Fibroblast of lung (primary cell): Measurements from ENCODE around the gene TMEM123.

Experiments used
- CTCF ChIP-seq, 2 donors: IDR thresholded peaks in 1 of 2; conservative IDR thresholded peaks in 1 of 2; 1 replicate in 1 of 2; 2 replicates in 1 of 2; pipeline ENCODE4 v1.5.1; 2011 to 2012; ENCODE audit warnings: low read length in 2 of 2, control low read depth in 1 of 2, inconsistent platforms in 1 of 2, low read depth in 1 of 2, mild to moderate bottlenecking in 1 of 2
- EZH2 ChIP-seq: IDR thresholded peaks from 2 replicates; pipeline ENCODE4 v1.5.1; 2012; ENCODE audit warnings: low read length, control low read depth, mild to moderate bottlenecking; ENCODE audit errors: missing control alignments

GRCh38 chr11:102411142-102411541 is 41.4 kb downstream of the TMEM123 start:
- TF ChIP-seq CTCF (conservative IDR thresholded peaks at IDR 0.05 in 1 of 2, IDR thresholded peaks at IDR 0.05 in 1 of 2; ENCODE audit: low read depth in 1 of 2, low read length in 2 of 2), result no peak
- no peak for TF ChIP-seq EZH2
